PFSK-1 (cell line): ENCODE measurements around the gene ZNF541.

Experiments used
- FOXP2 ChIP-seq: optimal IDR thresholded peaks from 2 replicates; pipeline ENCODE3; 2011; ENCODE audit warnings: borderline replicate concordance, control low read depth, inconsistent platforms; ENCODE audit not compliant: insufficient read depth; ENCODE audit errors: extremely low read length, extremely low read depth
- POLR2AphosphoS5 ChIP-seq: IDR thresholded peaks from 2 replicates; pipeline ENCODE4 v1.6.1; 2012; ENCODE audit warnings: low read depth, mild to moderate bottlenecking, control low read depth, low read length, moderate library complexity
- REST ChIP-seq, 2 experiments: IDR thresholded peaks; 2 replicates each; pipeline versions ENCODE4 v1.6.1 to v1.8.0; 2011 to 2012; ENCODE audit warnings: low read depth in 2 of 2, low read length in 2 of 2, control low read depth in 1 of 2, inconsistent platforms in 1 of 2, mild to moderate bottlenecking in 1 of 2, moderate library complexity in 1 of 2; ENCODE audit not compliant: insufficient read depth in 1 of 2
- SIN3A ChIP-seq: IDR thresholded peaks from 2 replicates; pipeline ENCODE4 v1.6.1; 2012; ENCODE audit warnings: mild to moderate bottlenecking, low read length, moderate library complexity, borderline replicate concordance; ENCODE audit not compliant: insufficient read depth
- TAF1 ChIP-seq: IDR thresholded peaks from 2 replicates; pipeline ENCODE4 v1.6.1; 2012; ENCODE audit warnings: low read length, control low read depth, borderline replicate concordance; ENCODE audit not compliant: insufficient read depth

ZNF541 gene

GRCh38 chr19:47595944-47596343 lies 23.0 kb upstream of the ZNF541 start:
- TF ChIP-seq POLR2AphosphoS5 (no peak), SIN3A (no peak), REST (IDR thresholded peaks at IDR 0.05; ENCODE audit: insufficient read depth in 1 of 2, low read depth in 2 of 2, low read length in 2 of 2) (no peak), TAF1 (no peak), FOXP2 (no peak)

- TF ChIP-seq SIN3A (no peak), TAF1 (no peak), FOXP2 (no peak)
These were observed 20.9 kb upstream of the ZNF541 start for GRCh38 chr19:47593860-47594259.

- no peak for TF ChIP-seq REST (IDR thresholded peaks at IDR 0.05; ENCODE audit: insufficient read depth in 1 of 2, low read depth in 2 of 2, low read length in 2 of 2)
- no peak for TF ChIP-seq FOXP2
- no peak for TF ChIP-seq TAF1
- TF ChIP-seq SIN3A: no peak
These were observed 16.9 kb upstream of the ZNF541 start for GRCh38 chr19:47589824-47590223.

DNA sequence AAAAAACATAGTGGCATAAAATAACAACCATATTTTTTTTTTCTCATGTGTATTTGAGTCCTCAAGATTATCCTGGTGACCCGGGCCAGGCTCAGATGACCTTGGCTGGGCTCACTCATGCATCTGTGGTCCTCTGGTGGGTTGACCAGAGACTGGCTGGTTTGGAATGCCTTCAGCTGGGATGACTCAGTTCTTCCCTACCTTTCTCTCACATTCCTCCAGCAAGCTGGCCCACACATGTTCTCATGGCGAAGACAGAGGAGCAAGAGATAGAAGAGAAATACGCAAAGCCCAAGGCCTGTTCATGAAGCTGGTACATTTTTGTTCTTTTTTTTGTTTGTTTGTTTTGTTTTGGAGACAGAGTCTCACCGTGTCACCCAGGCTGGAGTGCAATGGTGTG lies 14.3 kb upstream of the ZNF541 start:
- TF ChIP-seq TAF1 (no peak), REST (IDR thresholded peaks at IDR 0.05; ENCODE audit: insufficient read depth in 1 of 2, low read depth in 2 of 2, low read length in 2 of 2) (no peak), SIN3A (no peak), POLR2AphosphoS5 (no peak)

GRCh38 chr19:47582320-47582909 lies 9.5 kb upstream of the ZNF541 start:
- TF ChIP-seq REST (IDR thresholded peaks at IDR 0.05; ENCODE audit: insufficient read depth in 1 of 2, low read depth in 2 of 2, low read length in 2 of 2): no peak
- TF ChIP-seq SIN3A: no peak
- TF ChIP-seq POLR2AphosphoS5: no peak
- no peak for TF ChIP-seq TAF1
- no peak for TF ChIP-seq FOXP2
